T-helper 2 cell treated with Interferon-gamma antibody and Interleukin-4, amounts not matched to agents 5 μg/mL and 100 μg/mL, for 36 hours (primary cell): ENCODE results near the gene OR5B12.
"Not testable (repeated sequence)": the region's sequence is repeated elsewhere in the genome, so short reads cannot be mapped to it uniquely, and the experiment has no call there.

Experiments
- DNase-seq: peaks from one replicate; pipeline ENCODE4 v3.0.0; 2021; ENCODE audit warnings: low spot score
- H3K27ac Mint-ChIP-seq: one replicate; pipeline ENCODE4 v1.8.0; 2021; ENCODE audit warnings: mild to moderate bottlenecking, mixed read lengths
- H3K27me3 Mint-ChIP-seq: one replicate; pipeline ENCODE4 v1.8.0; 2021; ENCODE audit warnings: low read depth, mixed read lengths
- H3K36me3 Mint-ChIP-seq: one replicate; pipeline ENCODE4 v1.8.0; 2021; ENCODE audit warnings: low read depth, mixed read lengths
- H3K4me1 Mint-ChIP-seq: one replicate; pipeline ENCODE4 v1.8.0; 2021; ENCODE audit warnings: low read depth, mixed read lengths
- H3K4me3 Mint-ChIP-seq: one replicate; pipeline ENCODE4 v1.8.0; 2022; ENCODE audit warnings: mild to moderate bottlenecking, moderate library complexity, mixed read lengths
- H3K9me3 Mint-ChIP-seq: one replicate; pipeline ENCODE4 v1.8.0; 2021; ENCODE audit warnings: mixed read lengths

Gene OR5B12

GRCh38 chr11:58406774-58407173 is 35.3 kb downstream of the OR5B12 start, which contains the start of gene OR5B3:
Gene OR5B3 (minus strand): TSS chr11:58406874. CDS start chr11:58403409, 3,465 bp downstream.
- DNase-seq = no peak
- no peaks in the 10 kb centered on the region for H3K27me3 Mint-ChIP-seq
- H3K9me3 Mint-ChIP-seq = peaks cover 27% of the 10 kb centered on the region
- H3K4me3 Mint-ChIP-seq = no peak within 1 kb of the TSS
- H3K4me1 Mint-ChIP-seq = no peaks in the 10 kb centered on the region
- H3K36me3 Mint-ChIP-seq = no peaks in the 10 kb centered on the region
- no peak within 1 kb of the TSS for H3K27ac Mint-ChIP-seq

DNA sequence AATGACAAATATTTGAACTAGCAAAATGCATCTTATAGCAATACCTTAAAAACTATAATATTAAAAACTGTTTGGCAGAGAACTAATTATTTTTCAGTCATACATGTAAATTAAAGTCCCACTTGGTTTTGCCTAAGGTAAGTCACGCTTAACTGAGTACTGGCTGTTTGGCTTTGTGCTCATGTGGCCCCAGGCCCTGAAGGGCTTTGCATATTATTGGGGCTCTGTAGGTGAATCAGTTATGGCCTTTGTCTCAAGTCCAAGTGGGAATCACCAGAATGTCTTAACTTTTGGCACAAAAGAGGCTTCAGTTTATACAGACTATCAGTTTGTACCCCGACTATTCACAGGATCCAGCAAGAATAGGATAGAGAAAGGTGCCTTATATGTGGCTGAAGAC is 42.4 kb downstream of the OR5B12 start:
- H3K4me3 Mint-ChIP-seq = not testable (repeated sequence)

GRCh38 chr11:58395581-58395980 is 46.5 kb downstream of the OR5B12 start:
- Mint-ChIP-seq H3K4me3 (no peak overlapping the region), H3K36me3 (no peaks in the 10 kb centered on the region), H3K27ac (no peak overlapping the region), H3K9me3 (peaks cover 5% of the 10 kb centered on the region), H3K4me1 (no peaks in the 10 kb centered on the region), H3K27me3 (no peaks in the 10 kb centered on the region)
- no peak for DNase-seq

More for the DNA sequence above, 42.4 kb downstream of the OR5B12 start:
- H3K4me1 Mint-ChIP-seq, DNase-seq, H3K27ac Mint-ChIP-seq, H3K27me3 Mint-ChIP-seq, H3K9me3 Mint-ChIP-seq, H3K36me3 Mint-ChIP-seq: not testable (repeated sequence)

GRCh38 chr11:58394195-58394594 is 47.8 kb downstream of the OR5B12 start:
- Mint-ChIP-seq H3K9me3 (peaks cover 5% of the 10 kb centered on the region), H3K4me3 (no peak overlapping the region), H3K4me1 (no peaks in the 10 kb centered on the region), H3K36me3 (no peaks in the 10 kb centered on the region), H3K27ac (no peak overlapping the region), H3K27me3 (no peaks in the 10 kb centered on the region)
- DNase-seq = no peak

GRCh38 chr11:58392746-58393145 is 49.3 kb downstream of the OR5B12 start:
- H3K36me3 Mint-ChIP-seq = no peaks in the 10 kb centered on the region
- no peak for DNase-seq
- H3K27me3 Mint-ChIP-seq = no peaks in the 10 kb centered on the region
- H3K27ac Mint-ChIP-seq = no peak overlapping the region
- no peaks in the 10 kb centered on the region for H3K4me1 Mint-ChIP-seq
- peaks cover 5% of the 10 kb centered on the region for H3K9me3 Mint-ChIP-seq
- H3K4me3 Mint-ChIP-seq = no peak overlapping the region

GRCh38 chr11:58391879-58392278 is 50.2 kb downstream of the OR5B12 start:
- Mint-ChIP-seq H3K36me3 (no peaks in the 10 kb centered on the region), H3K9me3 (peaks cover 5% of the 10 kb centered on the region), H3K27me3 (no peaks in the 10 kb centered on the region), H3K4me3 (no peak overlapping the region), H3K27ac (no peak overlapping the region), H3K4me1 (no peaks in the 10 kb centered on the region)
- no peak for DNase-seq

GRCh38 chr11:58390551-58391063 is 51.4 kb downstream of the OR5B12 start:
- no peak overlapping the region for H3K27ac Mint-ChIP-seq
- no peaks in the 10 kb centered on the region for H3K36me3 Mint-ChIP-seq
- no peaks in the 10 kb centered on the region for H3K27me3 Mint-ChIP-seq
- no peaks in the 10 kb centered on the region for H3K4me1 Mint-ChIP-seq
- H3K9me3 Mint-ChIP-seq = peaks cover 5% of the 10 kb centered on the region
- no peak for DNase-seq
- H3K4me3 Mint-ChIP-seq = no peak overlapping the region
